ENCODE data around the gene CXCL12.

DNA sequence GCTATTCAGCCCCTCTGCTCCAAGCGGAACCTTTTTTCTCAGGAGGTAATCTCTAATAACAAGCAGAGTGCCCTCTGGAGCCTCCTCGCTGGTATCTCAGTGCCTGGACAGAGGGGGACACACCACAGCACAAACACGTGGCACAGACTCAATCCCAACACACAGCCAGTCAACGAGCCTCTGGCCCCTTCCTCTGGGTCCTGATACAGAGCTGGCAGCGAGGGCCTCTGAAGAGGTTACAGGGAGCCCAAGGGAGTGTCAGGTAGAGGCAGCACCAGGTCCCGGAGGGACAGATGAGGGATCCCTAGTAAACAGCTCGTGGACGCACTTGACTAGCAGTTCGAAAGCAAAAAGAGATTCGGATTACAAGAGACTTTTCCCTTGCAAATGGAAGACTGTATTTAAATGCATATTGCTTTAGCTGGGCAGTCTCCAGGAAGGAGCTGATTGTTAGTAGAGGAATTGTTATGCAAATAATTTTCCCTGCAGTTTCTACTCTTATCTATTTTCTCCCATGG, 14.1 kb downstream of the CXCL12 start:
- TF ChIP-seq POLR2AphosphoS5 (IDR thresholded peaks at IDR 0.05) (peak in 2 of 3 donors; percentile 13 to 17), POLR2A (IDR thresholded peaks at IDR 0.05) (no peak)
- TF ChIP-seq, protein P1, sequence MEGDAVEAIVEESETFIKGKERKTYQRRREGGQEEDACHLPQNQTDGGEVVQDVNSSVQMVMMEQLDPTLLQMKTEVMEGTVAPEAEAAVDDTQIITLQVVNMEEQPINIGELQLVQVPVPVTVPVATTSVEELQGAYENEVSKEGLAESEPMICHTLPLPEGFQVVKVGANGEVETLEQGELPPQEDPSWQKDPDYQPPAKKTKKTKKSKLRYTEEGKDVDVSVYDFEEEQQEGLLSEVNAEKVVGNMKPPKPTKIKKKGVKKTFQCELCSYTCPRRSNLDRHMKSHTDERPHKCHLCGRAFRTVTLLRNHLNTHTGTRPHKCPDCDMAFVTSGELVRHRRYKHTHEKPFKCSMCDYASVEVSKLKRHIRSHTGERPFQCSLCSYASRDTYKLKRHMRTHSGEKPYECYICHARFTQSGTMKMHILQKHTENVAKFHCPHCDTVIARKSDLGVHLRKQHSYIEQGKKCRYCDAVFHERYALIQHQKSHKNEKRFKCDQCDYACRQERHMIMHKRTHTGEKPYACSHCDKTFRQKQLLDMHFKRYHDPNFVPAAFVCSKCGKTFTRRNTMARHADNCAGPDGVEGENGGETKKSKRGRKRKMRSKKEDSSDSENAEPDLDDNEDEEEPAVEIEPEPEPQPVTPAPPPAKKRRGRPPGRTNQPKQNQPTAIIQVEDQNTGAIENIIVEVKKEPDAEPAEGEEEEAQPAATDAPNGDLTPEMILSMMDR (IDR thresholded peaks at IDR 0.05 in 8 of 11, conservative IDR thresholded peaks at IDR 0.05 in 3 of 11) = no peak
